Fibroblast of lung (primary cell): ENCODE data around the gene BBC3. TPM values are rescaled to one million over a fixed set of nuclear protein-coding genes. Genes with fewer than 3 reads are reported as not detected.
A peak's percentile ranks its signal among the peaks of the same experiment; 100 is the strongest.

Experiments used
- DNase-seq, 2 donors: peaks; one replicate each; pipeline versions ENCODE4 v3.0.0 to v3.0.0-alpha.2; 2010; ENCODE audit warnings: low read depth in 2 of 2
- H2AFZ ChIP-seq: 2 replicates; pipeline ENCODE4 v1.5.1; 2012; ENCODE audit warnings: low read length, control low read depth, inconsistent platforms
- H3K27ac ChIP-seq: 2 replicates; pipeline ENCODE4 v1.5.1; 2011; ENCODE audit warnings: low read length, control low read depth; ENCODE audit not compliant: insufficient read depth
- H3K27me3 ChIP-seq: 2 replicates; pipeline ENCODE4 v1.5.1; 2011; ENCODE audit warnings: mild to moderate bottlenecking, low read length; ENCODE audit not compliant: control insufficient read depth, insufficient read depth
- H3K36me3 ChIP-seq: 2 replicates; pipeline ENCODE4 v1.5.1; 2011; ENCODE audit warnings: low read length; ENCODE audit not compliant: control insufficient read depth, insufficient read depth
- H3K4me1 ChIP-seq: 2 replicates; pipeline ENCODE4 v1.5.1; 2011; ENCODE audit warnings: low read length; ENCODE audit not compliant: control insufficient read depth, insufficient read depth; ENCODE audit errors: extremely low read depth
- H3K4me2 ChIP-seq: 2 replicates; pipeline ENCODE4 v1.5.1; 2011; ENCODE audit warnings: low read length, control low read depth; ENCODE audit not compliant: insufficient read depth; ENCODE audit errors: extremely low read depth
- H3K4me3 ChIP-seq, 4 experiments: fragments of 200-600 bp in 1 of 4; sonication (generic) in 1 of 4; replicated peaks in 1 of 4; 2 replicates each; pipeline ENCODE4 v1.5.1; 2011 to 2016; ENCODE audit warnings: low read length in 4 of 4, low read depth in 3 of 4, mild to moderate bottlenecking in 3 of 4, control low read depth in 2 of 4, inconsistent platforms in 1 of 4, mixed read lengths in 1 of 4; ENCODE audit not compliant: insufficient read depth in 1 of 4; ENCODE audit errors: control extremely low read depth in 1 of 4
- H3K79me2 ChIP-seq: 2 replicates; pipeline ENCODE4 v1.5.1; 2012; ENCODE audit warnings: mild to moderate bottlenecking, low read length, inconsistent platforms; ENCODE audit not compliant: control insufficient read depth, insufficient read depth
- H3K9ac ChIP-seq: 2 replicates; pipeline ENCODE4 v1.5.1; 2011; ENCODE audit warnings: mild to moderate bottlenecking, low read length, control low read depth; ENCODE audit not compliant: insufficient read depth
- H3K9me3 ChIP-seq: 2 replicates; pipeline ENCODE4 v1.5.1; 2012; ENCODE audit warnings: low read depth, low read length; ENCODE audit not compliant: control insufficient read depth, insufficient read depth
- H4K20me1 ChIP-seq: 2 replicates; pipeline ENCODE4 v1.5.1; 2011; ENCODE audit warnings: low read length; ENCODE audit not compliant: control insufficient read depth, insufficient read depth; ENCODE audit errors: extremely low read depth
- CTCF ChIP-seq, 2 donors: IDR thresholded peaks in 1 of 2; conservative IDR thresholded peaks in 1 of 2; 1 replicate in 1 of 2; 2 replicates in 1 of 2; pipeline ENCODE4 v1.5.1; 2011 to 2012; ENCODE audit warnings: low read length in 2 of 2, control low read depth in 1 of 2, inconsistent platforms in 1 of 2, low read depth in 1 of 2, mild to moderate bottlenecking in 1 of 2
- EZH2 ChIP-seq: IDR thresholded peaks from 2 replicates; pipeline ENCODE4 v1.5.1; 2012; ENCODE audit warnings: low read length, control low read depth, mild to moderate bottlenecking; ENCODE audit errors: missing control alignments
- polyA plus RNA-seq, 2 donors: library from polyadenylated mRNA; depleted of rRNA in 1 of 2; stranded (reverse) in 1 of 2; unstranded in 1 of 2; fragments of >200 nt; gene quantifications; 2 replicates each; pipeline ENCODE4 v1.2.1, GENCODE V29; 2011 to 2012; ENCODE audit warnings: missing spikeins in 1 of 2
- total RNA-seq: library from RNA; depleted of rRNA; stranded (reverse); fragments of >200 nt; gene quantifications from 2 replicates; pipeline ENCODE4 v1.2.1, GENCODE V29; 2014

The BBC3 gene
- total and polyA plus RNA-seq, 2 donors (not counting 1 experiment from before 2014, with no cell fraction given): 2.4 to 37.7 TPM

- Histone ChIP-seq H4K20me1 (no peaks in the 10 kb centered on the region), H3K9me3 (no peaks in the 10 kb centered on the region), H3K4me3 (peak overlapping the region in 1 of 4 experiments; percentile 67), H3K27ac (peak overlapping the region; percentile 2), H3K79me2 (peaks cover 19% of the 10 kb centered on the region), H3K4me1 (peaks cover 9% of the 10 kb centered on the region), H3K27me3 (no peaks in the 10 kb centered on the region), H3K4me2 (peak overlapping the region; percentile 40), H3K36me3 (peaks cover 17% of the 10 kb centered on the region), H2AFZ (no peak overlapping the region), H3K9ac (no peak overlapping the region)
- TF ChIP-seq EZH2 (no peak), CTCF (conservative IDR thresholded peaks at IDR 0.05 in 1 of 2, IDR thresholded peaks at IDR 0.05 in 1 of 2; ENCODE audit: low read depth in 1 of 2, low read length in 2 of 2) (no peak)
- DNase-seq: no peak
Measured at GRCh38 chr19:47258895-47259555, 28.0 kb upstream of the BBC3 start.

- TF ChIP-seq CTCF (conservative IDR thresholded peaks at IDR 0.05 in 1 of 2, IDR thresholded peaks at IDR 0.05 in 1 of 2; ENCODE audit: low read depth in 1 of 2, low read length in 2 of 2) (no peak), EZH2 (no peak)
- no peak for DNase-seq
- Histone ChIP-seq H3K4me2 (peak overlapping the region; percentile 96), H3K27me3 (no peaks in the 10 kb centered on the region), H3K9me3 (no peaks in the 10 kb centered on the region), H3K36me3 (peaks cover 17% of the 10 kb centered on the region), H3K4me1 (peaks cover 9% of the 10 kb centered on the region), H3K27ac (peak overlapping the region; percentile 91), H4K20me1 (no peaks in the 10 kb centered on the region), H3K4me3 (peak overlapping the region; percentile 59 to 75 (median 70)), H3K79me2 (peaks cover 19% of the 10 kb centered on the region), H2AFZ (no peak overlapping the region), H3K9ac (peak overlapping the region; percentile 76)
Measured at GRCh38 chr19:47258434-47258833, 27.4 kb upstream of the BBC3 start.

- Histone ChIP-seq H3K27me3 (no peaks in the 10 kb centered on the region), H3K9ac (peak overlapping the region; percentile 76), H4K20me1 (no peaks in the 10 kb centered on the region), H3K27ac (peak overlapping the region; percentile 91), H3K4me3 (peak overlapping the region; percentile 59 to 75 (median 70)), H3K36me3 (peaks cover 15% of the 10 kb centered on the region), H3K9me3 (no peaks in the 10 kb centered on the region), H3K79me2 (peaks cover 19% of the 10 kb centered on the region), H3K4me2 (peak overlapping the region; percentile 96), H2AFZ (no peak overlapping the region), H3K4me1 (peaks cover 9% of the 10 kb centered on the region)
- TF ChIP-seq CTCF (conservative IDR thresholded peaks at IDR 0.05 in 1 of 2, IDR thresholded peaks at IDR 0.05 in 1 of 2; ENCODE audit: low read depth in 1 of 2, low read length in 2 of 2): no peak
- TF ChIP-seq EZH2: no peak
- no peak for DNase-seq
Measured at GRCh38 chr19:47257411-47258169, 26.6 kb upstream of the BBC3 start.
